GM19239 (cell line): ENCODE results near the gene METTL25B.
A peak's percentile ranks its signal among the peaks of the same experiment; 100 is the strongest.

ENCODE experiments used
- DNase-seq: peaks from one replicate; pipeline ENCODE4 v3.0.0; 2011; ENCODE audit warnings: low spot score; ENCODE audit not compliant: insufficient read length
- FAIRE-seq: peaks from 2 replicates; lab custom pipeline; 2011; peaks lifted over from hg19 to GRCh38; lab: Jason Lieb, UNC

Gene METTL25B

DNA sequence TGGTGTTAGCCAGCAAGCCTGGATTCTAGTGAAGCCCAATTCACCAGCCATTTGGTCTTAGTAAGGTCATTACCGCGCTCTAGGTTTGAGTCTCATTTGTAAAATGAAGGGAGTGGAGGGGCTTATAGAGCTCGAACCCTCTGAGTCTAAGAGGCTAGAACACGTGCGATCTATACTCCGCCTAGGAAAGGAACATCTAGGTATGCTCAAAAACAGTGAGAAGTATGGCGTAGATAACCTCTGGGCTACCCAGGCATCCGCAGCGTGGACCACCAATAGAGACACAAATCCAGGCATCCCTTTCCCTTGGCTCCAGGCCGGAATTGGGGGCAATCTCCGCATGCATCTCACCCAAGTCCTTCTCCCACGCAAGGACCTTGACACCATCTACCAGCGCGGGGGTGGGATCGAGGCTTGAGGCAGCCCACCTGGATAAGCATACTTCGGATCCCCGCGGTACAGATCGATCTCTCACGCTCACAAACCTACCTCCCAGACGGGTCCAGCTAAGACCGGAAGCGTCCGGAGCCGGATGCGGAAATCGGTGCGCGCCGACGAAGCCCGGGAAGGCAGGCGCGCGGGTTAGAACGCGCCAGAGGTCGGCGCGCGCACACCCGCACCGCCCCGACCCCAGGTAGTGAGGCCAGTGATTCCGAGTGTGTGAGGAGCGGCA is at the start of gene METTL25B:
Gene METTL25B, plus strand, starts transcription at position 544 of the 673 bp plus-strand sequence. CDS start 636 bp downstream, outside the sequence.
- FAIRE-seq (no peak), DNase-seq (peak; percentile 65)

DNA sequence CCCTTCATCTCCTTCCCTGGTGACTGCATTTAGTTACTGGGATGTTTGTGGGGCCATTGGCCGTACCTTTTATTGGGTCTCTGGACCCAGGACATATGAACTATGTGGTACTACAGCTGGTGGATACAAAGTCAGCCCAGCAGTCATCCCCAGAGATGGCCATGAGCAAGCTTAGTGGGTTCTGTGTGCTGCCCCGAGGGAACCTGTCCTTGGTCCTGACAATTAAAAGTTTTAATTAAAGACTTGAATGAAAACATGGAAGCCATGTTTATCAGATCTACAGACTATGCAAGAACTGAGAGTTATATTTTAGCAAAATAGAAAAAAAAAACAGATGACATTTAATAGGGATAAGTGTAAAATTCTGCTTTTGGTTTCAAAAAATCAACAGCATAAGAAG is 48.2 kb upstream of the METTL25B start:
- FAIRE-seq: no peak
- no peak for DNase-seq

DNA sequence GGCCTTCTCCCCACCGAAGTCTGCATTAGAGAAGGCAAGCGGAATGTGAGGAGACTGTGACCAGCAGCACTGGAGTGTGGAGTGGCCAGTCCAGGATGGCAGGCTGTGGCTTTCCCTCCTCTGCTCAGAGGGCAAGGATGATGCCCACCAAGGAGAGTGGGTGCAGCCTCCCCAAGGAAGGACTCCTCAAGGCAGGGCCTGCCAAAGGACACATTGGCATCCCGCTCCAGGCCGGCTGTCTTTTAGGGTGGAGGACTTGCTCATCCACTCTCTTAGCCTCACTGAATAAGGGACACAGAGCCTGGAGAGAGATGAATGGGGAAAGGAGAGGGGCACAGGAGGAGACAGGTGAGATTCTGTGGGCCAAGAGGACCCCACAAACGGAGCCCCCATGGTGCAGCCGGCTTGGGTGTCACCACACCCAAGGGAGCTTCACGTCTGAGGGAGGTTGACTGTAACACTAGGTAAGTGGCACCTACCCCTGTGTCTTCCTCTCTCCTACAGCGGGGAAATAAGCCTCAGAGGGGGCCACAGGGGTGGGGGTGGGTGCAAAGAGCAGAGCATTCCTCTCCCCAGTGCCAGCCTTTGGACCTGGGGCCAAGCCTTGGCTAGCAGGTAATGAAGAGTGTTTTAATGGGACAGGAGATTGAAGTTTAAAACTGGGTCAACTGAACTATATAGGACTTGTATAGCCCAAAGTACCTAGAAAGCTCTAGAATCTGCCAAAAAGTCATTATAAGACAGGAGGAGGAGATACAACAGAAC is 46.9 kb upstream of the METTL25B start:
- no peak for DNase-seq
- FAIRE-seq: no peak

DNA sequence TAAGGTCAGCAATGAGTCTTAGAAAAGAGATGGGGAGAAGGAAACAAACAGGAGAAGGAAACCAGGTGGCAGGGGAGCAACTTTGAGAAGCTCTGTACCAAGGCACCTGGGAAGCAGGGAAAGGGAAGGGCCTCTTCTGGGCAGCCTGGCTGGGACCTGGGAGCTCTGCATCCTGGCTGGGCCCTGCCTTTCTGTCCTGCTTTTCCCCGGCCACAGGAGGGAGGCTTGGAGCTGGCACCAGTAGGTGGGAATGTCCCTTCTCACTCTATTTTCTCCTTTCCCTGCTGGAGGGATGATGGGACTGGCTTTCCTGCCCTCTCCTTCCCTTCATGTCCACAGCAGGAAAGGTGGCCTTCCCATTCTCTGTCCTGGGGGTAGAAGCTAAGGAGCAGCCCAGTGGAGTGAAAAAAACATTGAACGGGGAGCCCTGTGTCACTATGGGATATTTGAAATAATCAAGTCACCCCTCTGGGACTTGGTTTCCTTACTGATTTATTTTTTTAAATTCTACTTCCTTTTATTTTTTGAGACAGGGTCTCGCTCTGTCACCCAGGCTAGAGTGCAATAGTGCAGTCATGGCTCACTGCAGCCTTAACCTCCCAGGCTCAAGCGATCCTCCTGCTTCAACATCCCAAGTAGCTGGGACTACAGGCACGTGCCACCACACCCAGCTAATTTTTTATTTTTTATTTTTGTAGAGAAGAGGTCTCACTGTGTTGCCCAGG is 45.9 kb upstream of the METTL25B start:
- DNase-seq (no peak), FAIRE-seq (no peak)

DNA sequence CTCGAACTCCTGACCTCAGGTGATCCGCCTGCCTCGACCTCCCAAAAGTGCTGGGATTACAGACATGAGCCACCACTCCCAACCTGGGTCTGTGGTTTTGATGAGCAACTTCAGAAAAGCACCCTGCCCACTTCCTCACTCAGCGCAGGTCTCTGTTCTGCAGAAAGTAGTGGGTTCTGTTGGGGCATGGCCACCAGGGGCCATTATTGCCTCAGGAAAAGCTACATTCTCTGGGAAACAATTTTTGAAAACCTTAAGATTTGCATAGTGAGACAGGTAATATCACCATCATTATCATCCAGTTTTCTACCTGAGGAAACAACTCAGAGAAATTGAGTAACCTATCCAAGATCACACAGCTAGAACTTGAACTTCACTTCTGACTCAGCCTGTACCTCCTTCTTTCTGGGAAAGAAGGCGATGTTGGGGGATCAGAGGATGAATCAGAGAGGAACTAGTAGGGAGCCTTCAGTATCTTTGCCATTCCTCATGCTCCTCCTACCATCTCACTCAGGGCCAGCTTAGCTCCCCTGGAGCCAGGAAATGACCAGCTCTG is 44.0 kb upstream of the METTL25B start:
- FAIRE-seq (no peak), DNase-seq (no peak)

DNA sequence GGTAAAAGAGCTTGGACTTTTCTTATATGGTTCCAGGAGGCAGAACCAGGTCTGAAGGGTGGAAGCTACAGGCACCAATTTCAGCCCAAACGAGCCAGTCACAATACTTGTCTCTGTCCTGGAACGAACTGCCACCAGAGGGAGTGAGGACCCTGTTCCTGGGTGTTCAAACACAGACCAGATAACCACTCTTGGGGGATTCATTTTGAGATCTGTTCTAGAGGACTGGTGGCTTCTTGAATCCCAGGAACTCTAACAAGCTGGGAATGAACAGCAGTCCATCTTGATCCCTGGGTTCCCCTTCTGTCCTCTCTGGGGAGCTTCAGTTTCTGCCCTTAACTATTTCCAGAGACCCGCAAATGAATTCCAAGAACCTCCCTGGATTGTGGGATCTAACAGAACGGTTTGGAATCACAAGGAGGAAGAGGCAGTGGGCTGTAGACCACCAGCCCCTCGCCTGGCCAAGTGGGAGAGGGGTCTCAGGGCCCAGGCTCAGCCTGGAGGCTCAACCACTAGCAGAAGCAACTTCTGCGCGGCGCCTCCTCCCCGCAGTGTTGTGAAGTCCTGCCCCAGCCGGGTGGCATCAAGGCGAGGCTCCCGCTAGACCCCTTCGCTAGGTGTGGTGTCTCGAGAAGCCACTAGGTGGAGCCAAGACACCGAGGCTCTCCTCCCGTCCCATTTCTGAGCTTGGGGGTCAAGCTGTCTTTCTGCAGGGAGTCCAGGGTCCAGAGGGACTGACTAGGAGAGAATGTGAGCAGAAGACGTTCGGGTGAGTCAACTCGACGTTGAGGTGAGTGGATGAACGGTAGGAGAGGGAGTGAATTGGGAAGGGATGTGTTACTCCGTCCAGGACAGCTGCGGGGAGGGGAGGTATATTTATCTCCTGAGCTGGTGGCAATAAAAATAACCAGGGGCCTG is 39.0 kb upstream of the METTL25B start:
- FAIRE-seq (peak; percentile 79), DNase-seq (peak; percentile 88)

DNA sequence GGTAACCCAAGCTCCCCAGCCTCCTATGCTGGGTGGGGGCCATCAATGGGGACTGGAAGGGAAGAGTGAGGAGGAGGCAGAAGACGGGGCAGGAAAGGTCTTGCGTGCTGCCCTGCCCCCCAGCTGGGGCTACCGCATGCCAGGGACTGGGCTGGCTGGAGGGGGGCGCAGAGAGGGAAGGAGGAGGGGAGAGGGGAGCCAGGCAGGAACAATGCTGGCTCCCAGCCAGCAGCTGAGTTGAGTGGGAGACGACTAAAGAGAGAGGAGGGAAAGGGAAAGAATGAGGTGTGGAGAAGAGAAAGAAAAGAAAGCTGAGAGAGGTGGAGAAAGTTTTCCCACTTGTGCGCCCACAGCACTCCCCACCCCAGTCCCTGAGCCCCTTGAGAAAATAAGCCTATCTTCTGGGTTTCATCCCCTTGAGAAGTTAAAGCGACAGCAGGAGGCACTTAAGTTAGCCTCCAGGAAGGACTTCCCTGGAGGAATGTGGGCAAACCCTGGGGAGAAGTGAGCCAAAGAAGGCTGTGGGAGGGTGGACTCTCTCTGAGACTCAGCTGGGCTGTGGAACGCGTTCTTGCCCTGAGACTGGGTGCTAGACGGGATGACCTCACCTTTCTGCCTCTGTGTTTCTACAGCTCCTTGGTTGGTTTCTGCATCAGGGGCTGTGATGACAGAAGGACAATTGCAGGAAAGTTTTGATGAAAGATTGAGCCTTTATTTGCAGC is 38.2 kb upstream of the METTL25B start:
- no peak for DNase-seq
- FAIRE-seq: no peak

DNA sequence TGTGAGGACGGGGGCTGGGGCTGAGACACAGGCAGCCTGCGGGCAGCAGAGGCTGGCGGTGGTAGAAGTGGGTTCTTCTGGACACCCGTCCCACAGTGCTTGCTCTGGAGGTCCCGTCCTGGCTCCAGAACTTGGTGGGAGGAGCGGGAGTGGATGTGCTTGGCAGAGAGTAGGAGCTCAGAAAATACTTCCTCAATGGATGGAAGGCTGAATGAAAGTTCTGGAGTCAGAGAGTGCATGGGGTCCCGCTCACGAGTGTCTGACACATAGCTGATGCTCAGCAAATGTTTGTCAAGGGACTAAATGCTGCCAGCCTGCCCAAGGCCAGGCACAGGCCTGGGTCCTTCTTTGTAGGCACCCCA is 37.6 kb upstream of the METTL25B start:
- FAIRE-seq (no peak), DNase-seq (no peak)

DNA sequence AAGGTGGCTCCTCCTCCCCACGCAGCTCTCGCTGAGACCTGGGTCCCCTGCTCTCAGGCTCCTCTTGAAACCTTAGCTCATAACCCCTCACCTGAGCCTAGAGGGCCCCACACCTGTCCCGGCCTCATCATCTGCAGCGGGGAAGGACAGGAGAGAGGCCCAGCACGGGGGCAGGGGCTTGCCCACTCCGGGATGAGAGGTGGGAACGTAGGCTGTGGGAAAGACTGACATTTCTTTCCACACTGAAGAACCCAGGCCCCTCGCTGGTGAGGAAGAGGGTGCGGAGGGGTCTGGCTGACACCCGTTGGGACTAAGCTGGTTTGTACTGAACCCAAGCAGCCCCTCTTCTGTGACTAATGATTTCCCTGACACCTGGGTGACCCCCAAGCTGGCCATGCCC is 37.1 kb upstream of the METTL25B start:
- DNase-seq (no peak), FAIRE-seq (no peak)

DNA sequence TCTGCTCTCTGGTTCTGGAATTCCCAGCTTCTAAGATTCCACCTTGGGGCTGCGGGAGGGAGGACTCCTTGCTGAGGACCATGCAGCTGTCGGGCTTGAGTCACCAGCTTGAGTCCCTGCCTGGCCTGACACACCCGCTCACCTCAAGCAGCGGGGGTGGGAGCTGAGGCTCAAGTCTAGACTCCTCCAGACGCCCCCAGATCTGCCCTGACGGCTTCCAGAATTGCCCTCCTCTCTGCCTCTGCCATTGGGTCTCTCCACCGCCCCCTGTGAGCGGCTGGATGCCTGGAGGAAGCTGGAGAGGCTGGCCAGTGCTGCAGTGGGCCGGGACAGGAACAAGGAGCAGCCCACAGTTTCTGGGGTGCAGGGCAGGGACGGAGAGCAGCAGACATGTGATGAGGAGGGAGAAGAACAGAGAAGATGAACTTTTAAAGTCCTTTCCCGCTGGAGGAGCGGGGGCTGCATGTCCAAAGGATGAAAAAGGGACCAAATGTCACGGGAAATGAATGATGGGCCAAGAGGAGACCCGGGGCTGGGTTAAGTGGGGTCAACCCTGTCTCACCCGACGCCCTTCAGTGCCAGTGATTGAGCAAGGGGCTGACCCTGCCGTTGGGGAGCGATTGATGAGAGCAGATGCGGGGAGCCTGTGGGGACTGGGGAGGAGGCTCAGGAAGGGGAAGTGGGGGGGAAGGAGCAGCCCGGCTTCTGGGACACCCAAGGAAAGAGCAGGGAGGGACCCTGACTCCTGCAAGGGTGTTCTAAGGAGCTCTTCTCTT is 36.4 kb upstream of the METTL25B start:
- DNase-seq (no peak), FAIRE-seq (no peak)

DNA sequence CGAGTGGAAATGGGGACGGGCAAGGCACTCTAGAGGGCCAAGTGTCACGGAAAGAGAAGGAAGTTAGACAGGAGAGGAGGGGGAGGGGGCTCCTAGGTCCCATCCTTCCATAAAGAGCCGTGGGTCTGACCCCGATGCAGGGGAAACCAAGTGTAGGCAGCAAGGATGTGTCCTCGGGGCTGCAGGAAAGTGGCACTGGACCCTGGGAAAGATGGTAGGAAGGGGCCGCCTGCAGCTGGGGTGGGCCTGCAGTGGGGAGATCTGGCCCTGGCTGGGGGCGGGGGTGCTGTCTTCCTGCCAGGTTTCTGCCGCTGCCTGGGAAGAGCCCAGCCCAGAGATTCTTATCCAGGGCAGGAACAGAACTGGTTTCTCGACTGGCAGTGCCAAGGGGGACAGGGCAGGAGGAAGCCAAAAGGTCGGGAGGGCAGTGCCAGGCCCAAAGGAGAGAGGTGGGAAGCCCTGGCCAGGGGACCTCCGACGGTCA is 35.8 kb upstream of the METTL25B start:
- DNase-seq (no peak), FAIRE-seq (no peak)

DNA sequence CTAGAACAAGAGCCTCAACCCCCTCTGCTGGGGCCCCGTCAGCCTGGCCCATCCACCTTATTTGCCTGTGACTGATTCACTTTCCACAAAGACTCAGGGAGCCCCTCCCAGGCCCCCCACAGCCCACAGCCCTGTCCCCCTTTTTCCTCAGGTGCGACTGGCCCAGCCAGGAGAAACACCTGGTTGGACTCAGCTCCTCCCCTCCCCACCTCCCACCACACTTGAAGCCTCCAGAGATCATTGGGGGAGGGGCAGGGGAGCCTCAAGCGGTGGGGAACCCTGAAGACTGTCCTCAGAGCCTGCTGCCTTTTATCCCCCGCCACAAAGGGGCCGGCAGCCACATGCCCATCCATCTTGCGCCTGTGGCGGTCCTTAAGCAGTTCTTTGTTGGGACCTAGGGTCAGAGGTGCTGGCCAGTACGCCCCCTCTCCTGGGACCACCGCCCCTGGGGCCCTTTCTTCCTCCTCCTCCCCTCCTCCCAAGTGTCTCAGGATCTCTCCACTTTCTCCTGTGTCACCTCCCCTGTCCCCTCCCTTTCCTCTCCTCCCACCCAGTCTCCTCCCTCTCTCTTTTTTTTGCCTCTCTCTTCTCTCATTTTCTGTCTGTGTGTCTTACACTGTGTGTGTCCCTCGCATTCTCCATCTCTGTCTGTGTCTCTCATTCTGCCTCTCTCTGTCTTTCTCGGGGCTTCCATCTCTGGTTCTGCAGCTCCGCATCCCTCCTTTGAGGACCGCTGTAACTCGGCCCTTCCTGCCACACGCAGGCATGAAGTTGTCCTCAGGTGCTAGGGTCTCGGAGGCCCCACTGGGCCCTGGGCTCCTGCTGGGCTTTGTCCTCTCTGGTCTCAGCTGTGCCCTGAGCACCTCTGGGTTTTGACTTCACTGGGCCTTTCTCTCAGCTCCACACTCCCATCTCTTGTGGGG is 35.1 kb upstream of the METTL25B start:
- FAIRE-seq: no peak
- no peak for DNase-seq

DNA sequence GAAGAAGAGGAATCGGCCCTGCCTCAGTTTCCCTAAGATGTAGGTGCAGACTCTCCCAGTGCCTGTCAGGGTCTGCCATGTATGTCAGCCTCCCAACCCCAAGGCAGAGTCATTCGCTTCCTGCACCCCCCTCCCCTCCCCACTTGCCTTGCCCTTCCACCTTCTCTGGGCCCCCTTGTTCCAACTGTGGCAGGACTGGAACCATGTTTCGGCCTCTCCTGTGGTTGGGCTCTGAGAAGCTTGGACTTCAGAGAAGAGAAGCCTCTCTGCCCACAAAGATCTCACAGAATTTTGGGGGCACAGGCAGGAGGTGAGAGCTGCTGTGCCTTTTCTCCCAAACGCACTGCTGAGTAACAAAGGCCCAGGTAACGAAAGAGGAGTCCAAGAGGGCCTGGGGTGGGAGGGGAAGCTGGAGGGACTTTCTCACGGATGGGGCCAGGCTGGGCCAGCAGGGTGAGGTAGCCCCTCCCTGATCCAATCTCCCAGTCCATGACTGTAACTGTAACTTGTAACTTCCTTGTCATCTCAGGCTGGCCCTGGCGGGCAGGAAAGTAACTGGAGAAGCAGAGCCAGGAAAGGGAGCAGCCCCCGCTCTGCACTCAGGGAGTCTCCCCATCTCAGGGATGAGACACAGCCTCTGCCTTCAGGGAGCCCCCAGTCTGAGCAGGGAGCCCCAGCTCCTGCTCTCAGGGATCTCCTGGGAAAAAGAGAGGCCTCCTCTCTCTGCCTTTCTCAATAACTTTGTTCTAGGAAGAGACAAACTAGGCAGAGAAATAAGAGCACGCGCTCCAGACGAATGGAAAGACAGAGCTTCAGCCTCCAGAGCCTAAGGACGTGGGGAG is 34.2 kb upstream of the METTL25B start:
- no peak for DNase-seq
- no peak for FAIRE-seq

DNA sequence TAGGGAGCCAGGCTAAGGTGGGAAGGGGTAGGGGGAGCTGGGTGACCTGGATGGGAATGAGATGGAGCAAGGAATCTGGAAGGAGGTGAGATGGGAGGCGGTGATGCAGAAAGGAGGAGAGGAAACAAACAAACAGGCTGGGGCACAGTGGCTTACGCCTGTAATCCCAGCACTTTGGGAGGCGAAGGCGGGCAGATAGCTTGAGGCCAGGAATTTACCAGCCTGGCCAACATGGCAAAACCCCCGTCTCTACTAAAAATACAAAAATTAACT is 33.6 kb upstream of the METTL25B start:
- FAIRE-seq (no peak), DNase-seq (no peak)

DNA sequence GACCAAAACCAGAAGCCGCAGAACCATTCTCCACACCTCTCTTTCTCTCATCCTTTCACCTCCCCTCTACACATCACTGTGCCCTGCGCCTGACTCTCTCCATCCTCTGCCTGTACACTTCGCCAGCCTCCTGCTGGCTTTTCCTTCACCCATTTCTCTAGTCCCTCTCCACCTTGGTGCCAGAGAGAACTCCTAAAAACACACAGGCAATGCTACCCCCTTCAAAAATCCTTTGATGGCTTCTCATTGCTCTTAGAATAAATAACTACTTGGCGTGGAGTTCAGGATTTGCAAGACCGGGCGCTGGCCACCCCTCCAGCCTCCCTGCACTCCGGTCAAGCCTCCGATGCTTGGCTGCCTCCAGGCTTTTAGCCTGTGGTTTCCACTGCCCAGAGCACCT is 31.5 kb upstream of the METTL25B start:
- FAIRE-seq: no peak
- no peak for DNase-seq

DNA sequence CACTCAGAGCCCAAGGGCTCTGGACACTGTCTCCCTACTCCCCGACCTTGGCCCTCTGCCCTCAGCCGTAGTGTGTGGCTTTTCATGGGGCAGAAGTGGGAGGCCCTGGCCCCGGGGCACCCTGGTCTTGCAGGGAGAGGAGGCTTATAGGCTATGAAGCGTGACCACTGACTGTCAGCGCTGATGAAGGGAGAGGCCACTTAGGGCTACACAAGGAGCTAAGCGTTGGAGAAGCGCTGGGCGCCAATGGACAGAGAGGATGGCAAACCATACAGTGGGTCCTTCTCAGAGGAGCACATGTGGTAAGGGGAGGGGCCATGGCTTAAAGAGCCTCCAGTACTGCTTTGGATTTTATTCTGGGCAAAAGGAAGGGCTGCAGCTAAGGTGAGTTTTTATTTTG is 30.8 kb upstream of the METTL25B start:
- FAIRE-seq: no peak
- no peak for DNase-seq

DNA sequence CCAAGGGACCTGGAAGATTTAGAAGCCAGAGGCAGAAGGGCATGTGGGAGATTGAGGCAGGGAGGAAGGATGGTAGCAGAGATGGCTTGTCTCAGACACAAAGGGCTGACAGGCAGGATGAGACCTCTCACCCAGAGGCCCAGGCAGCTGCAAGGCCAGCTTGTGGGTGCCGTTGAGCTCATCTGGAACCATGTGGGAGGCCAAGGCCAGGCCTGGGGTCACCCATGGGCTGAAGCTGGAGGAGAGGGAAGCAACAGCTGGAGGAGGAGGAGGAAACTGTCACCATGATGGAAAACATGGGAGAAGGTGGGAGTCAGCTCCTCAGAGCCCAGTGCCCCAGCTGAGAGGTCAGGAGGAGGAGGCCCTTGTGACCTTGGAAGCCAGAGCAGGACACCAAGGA is 29.3 kb upstream of the METTL25B start:
- FAIRE-seq (no peak), DNase-seq (no peak)
